Fibroblast of skin of back (primary cell): ENCODE results near the gene WAC.

Experiments
- DNase-seq: peaks from one replicate; pipeline ENCODE4 v3.0.0-alpha.2; 2013

Gene WAC

DNA sequence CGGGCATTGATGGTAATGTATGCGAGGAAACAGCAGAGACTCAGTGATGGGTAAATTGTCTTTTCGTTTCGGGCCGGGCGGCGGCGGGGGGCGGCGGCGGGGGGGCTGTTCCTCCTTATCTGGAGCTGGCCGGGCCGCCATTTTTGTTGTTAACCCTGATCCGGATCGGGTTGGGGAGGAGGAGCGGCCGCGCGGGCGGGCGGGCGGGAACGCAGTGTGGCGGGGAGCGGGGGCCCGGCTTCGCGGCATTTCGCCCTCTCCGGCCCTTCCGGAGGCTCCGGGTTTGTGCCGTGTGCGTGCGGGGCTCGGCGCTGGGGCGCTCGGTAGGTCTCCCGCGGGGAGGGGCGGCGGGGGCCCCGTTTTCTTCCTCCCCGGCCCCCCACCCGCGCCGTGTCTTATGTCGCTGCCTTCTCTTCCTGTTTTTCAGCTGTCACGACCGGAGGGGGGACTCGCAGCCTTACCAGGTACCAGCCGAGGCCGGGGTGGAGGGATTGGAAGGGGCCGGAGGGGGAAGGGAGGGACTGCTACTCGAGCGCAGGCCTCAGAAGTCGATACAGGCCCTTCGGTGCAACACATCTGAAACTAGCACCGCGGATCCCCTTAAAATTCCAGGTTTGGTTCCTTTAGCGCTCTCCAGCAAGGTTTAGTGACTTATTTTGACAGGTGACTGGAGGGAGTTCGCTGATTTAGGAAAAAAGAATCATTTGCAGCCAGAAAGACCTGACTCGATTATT, 820 bp downstream of the WAC start:
- DNase-seq: peak; percentile 62

DNA sequence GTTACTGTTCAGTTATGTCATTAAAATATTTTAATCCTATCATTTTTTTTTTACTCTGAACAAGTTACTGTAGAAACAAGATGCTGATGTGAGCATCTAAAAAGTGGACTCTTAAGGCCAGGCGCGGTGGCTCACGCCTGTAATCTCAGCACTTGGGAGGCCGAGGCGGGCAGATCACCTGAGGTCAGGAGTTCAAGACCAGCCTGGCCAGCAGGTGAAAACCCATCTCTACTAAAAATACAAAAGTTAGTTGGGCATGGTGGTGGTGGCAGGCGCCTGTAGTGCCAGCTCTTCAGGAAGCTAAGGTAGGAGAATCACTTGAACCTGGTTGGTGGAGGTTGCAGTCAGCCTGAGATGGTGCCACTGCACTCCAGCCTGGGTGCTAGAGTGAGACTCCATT, 2.9 kb downstream of the WAC start:
- no peak for DNase-seq

DNA sequence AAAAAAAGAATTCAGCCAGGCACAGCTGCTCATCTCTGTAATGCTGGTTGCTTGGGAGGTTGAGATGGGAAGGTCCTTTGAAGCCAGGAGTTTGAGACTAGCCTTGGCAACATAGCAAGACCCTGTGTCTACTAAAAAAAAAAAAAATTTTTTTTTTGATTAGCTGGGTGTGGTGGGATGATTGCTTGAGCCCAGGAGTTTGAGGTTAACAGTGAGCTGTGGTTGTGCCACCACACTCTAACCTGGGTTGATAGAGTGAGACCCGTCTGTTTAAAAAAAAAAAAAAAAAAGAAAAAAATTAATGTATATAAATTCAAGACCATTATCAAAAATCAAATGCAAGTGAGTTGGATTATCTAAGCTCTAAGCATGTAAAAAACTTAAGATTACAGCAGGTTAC, 5.7 kb downstream of the WAC start:
- no peak for DNase-seq

GRCh38 chr10:28540145-28540544, 7.2 kb downstream of the WAC start:
- DNase-seq: no peak

DNA sequence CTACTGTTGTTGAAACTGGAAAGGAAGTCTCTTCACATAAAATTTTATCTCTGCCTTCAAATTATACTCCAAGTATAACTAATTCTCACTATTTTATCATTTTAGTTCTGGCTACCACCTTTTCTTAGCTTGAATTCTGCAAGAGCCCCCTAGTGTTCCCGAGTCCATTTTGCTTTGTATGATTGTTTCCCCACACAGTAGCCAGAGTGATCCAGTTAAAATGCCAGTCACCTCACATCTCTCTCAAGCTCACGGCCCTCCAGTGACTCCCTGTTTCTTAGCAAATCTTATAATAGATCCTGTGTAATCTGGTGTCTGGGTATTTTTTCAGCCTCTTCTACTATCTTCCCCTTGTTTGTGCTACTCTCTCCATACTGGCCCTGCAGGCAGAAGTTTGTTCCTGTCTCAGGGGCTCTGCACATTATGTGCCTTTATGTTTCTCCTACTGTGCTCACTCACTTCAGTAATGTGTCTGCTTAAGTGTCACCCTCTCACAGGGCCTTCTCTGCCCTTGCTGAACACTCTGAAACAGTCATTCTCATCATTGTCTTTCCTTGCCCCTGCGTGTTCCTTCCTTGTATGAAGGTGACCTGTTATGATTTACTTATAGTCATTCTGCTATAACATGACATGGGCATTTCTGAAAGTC, 8.9 kb downstream of the WAC start:
- no peak for DNase-seq

- no peak for DNase-seq
These were observed 9.8 kb downstream of the WAC start for GRCh38 chr10:28542728-28543127.

DNA sequence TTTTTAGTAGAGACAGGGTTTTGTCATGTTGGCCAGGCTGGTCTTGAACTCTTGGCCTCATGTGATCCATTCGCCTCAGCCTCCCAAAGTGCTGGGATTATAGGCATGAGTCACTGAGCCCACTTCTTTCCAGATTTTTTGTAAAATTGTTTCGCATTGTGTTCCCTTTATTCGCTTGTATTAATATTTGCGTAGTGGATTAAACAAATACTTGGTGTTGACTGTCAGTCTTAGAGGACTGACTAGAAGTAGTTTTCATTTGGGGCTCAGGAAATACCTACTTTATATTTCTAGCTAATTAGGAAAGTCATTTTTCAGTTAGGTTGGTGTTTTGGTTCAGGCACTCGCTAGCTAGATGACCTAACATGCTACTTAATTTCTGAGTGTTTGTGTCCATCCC, 11.1 kb downstream of the WAC start:
- DNase-seq: no peak

GRCh38 chr10:28545967-28546644, 13.2 kb downstream of the WAC start:
- DNase-seq: no peak

DNA sequence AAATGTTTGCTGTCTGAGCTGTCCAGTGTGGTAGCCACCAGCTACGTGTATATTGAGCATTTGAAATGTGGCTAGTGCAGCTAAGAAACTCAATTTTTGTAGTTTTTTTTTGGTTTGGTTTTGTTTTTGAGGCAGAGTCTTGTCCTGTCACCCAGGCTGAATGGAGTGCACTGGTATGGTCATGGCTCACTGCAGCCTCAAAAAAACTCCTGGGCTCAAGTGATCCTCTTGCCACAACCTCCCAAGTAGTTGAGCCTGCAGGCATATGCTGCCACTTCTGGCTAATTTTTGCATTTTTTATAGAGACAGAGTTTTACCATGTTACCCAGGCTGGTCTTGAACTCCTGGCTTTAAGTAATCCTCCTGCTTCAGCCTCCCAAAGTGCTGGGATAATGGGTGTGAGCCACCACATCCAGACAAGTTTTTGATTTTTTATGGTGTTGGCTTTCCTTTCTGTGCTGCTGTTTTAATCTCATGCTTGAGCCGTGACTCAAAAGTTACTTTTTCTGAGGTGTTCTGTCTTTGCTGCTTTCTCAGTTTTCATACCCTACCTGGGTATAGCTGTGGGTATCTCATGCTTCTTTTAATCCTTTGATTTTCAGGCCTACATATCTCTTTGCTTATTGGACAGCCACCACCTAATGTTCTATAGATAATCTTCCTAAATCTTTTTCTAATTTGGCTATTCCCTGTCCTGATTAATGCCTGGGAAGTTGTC, 16.0 kb downstream of the WAC start:
- no peak for DNase-seq

DNA sequence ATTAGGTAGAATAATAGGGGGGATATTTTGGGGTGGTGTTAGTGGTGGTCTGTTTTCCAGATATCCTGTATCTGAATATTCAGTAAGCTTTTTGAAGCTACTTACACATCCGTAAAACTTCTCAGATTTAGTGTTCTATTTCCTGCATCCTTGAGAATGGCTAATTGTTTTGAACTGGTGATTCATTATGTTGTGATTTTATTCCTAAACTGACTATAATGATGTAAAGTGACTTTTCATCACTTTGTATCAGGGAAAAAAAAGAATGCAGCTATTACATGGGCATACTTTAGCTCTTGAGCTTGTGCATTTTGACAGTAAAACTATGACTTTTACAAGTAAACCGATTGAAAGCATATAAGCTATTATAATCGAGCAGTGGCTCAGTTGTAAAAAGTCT, 18.2 kb downstream of the WAC start:
- DNase-seq: no peak

DNA sequence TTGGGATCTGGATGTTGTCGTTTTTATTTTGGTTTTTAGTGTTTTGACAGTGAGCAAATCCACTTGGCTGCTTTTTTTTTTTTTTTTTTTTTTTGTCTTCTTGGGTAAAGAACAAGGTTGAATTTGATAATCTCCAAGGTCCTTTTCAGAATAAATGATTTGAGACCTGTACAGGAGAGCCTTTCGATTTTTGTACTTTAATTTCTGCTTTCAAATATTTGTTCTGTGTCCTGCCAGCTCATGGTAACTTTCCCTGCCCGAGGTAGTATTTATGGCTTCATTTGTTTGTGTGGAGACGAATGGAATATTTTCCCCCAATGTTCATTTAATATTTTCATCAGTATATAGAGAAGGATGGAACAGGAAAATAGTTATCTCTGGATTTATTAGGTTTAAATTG, 19.9 kb downstream of the WAC start:
- DNase-seq: no peak

DNA sequence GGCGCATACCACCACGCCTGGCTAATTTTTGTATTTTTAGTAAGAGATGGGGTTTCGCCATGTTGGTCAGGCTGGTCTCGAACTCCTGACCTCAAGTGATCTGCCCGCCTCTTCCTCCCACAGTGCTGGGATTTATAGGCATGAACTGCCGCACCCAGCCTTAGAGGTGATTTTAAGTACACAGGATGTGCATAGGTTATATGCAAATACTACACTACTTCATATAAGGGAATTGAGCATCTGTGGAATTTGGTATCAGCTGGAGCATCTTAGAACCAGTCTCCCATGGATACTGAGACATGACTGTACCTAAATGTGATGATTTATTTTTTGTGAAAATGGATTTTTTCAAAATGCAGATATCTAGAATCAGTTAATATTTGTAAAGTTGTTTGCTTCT, 21.1 kb downstream of the WAC start:
- no peak for DNase-seq

DNA sequence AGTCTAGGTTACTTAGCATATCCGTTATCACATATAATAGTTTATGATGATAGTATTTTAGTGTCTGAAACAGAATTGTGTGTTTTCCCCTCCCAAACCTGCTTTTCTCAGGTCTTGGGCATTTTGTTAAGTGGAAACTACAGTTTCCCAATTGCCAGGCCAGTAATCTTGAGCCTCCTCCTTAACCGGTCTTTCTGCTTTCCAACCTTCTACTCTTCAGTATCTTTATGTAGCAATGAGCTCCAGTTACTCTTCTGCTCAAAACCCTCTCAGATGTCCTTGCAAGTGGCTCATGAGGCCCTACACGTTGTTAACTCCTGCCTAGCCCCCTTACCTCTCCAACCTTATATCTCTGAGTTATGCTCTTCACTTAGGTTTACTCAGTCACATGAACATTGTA, 22.0 kb downstream of the WAC start:
- no peak for DNase-seq

- no peak for DNase-seq
These were observed 22.4 kb downstream of the WAC start for GRCh38 chr10:28555358-28555757.

DNA sequence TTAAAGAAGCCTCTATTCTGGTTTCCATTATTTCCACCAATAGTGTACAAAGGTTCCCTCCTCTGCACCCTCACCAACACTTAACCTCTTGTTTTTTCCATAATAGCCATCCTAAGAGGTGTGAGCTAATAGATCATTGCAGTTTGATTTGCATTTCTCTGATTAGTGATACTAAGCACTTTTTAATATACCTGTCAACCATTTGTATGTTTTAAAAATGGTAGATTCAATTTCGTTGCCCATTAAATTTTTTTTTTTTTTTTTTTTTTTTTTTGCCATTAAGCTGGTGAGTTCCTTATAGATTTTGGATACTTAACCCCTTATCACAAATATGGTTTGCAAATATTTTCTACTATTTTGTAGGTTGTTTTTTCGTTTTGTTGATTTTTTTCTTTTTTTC, 23.2 kb downstream of the WAC start:
- DNase-seq: no peak

DNA sequence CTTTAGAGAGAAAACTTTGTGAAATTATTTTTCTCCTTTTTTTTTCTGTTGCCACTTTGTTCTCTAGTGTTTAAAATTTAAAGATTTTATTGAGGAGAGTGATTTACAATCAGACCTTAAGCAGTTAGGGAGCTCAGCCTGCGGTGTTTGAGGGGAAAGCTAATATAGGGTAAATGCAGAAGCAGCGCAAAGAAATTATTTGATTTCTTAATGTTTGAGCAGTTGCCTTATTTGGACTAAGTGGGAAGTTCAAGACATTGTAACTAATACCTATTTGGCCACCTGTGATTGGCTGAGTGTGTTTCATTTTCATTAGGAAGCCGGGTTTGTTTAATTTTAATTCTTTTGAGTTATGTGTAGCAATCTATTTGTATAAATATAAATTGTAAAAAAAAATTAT, 25.3 kb downstream of the WAC start:
- DNase-seq: no peak

DNA sequence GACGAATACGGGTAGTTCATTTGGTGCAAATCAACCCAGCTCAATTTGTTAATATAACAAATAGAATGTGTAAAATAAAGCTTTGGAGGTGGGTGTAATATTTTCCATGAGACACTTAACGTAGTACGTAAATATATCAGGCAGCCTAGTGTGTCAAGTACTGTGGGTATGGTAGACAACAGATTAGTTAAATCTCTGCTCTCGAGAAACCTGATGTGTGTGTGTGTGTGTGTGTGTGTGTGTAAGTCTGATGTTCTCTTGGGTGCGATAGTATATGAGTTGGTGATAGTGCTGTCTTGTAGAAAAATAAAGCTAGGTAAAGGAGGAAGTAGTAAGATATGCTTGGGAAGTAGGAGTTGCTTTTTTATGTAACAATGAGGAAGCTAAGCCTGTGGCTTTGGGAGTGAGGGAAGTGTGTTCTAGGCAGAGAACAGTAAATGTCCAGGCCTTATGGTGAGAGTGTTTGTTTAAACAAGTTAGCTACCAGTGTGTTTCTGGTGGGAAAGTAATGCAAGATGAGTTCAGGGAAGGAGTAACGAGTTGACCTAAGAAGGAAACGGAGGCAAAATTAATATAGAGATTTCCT, 26.1 kb downstream of the WAC start:
- no peak for DNase-seq

GRCh38 chr10:28559618-28560017, 26.7 kb downstream of the WAC start:
- DNase-seq: peak; percentile 19

DNA sequence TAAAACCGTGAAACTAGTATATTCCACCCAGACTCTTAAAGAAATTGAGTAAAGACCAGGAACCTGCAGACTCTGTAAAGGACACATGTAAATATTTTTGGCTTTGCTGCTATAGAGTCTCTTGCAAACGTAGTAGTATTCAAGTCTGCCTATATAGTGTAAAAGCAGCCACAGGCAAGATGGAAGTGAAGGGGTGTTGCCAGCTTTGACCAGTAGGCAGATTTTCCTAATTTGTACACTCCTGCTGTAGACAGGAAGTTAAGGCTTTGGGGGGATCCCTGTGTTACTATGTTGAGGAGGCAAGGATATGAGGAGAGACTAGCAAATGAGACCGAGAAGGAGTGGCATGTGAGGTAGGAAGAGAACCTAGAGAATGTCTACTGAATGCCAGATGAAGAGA, 27.7 kb downstream of the WAC start:
- DNase-seq: no peak

- DNase-seq: no peak
These were observed 28.6 kb downstream of the WAC start for GRCh38 chr10:28561531-28561930.

- peak; percentile 18 for DNase-seq
These were observed 32.0 kb downstream of the WAC start for GRCh38 chr10:28564905-28565304.

- no peak for DNase-seq
These were observed 33.6 kb downstream of the WAC start for GRCh38 chr10:28566458-28567015.
